T-helper 2 cell treated with Interferon-gamma antibody and Interleukin-4, amounts not matched to agents 5 μg/mL and 100 μg/mL, for 36 hours (primary cell): ENCODE results near the gene GALNT12.

Experiments used
- DNase-seq: peaks from one replicate; pipeline ENCODE4 v3.0.0; 2021; ENCODE audit warnings: low spot score
- H3K27ac Mint-ChIP-seq: one replicate; pipeline ENCODE4 v1.8.0; 2021; ENCODE audit warnings: mild to moderate bottlenecking, mixed read lengths
- H3K27me3 Mint-ChIP-seq: one replicate; pipeline ENCODE4 v1.8.0; 2021; ENCODE audit warnings: low read depth, mixed read lengths
- H3K36me3 Mint-ChIP-seq: one replicate; pipeline ENCODE4 v1.8.0; 2021; ENCODE audit warnings: low read depth, mixed read lengths
- H3K4me1 Mint-ChIP-seq: one replicate; pipeline ENCODE4 v1.8.0; 2021; ENCODE audit warnings: low read depth, mixed read lengths
- H3K4me3 Mint-ChIP-seq: one replicate; pipeline ENCODE4 v1.8.0; 2022; ENCODE audit warnings: mild to moderate bottlenecking, moderate library complexity, mixed read lengths
- H3K9me3 Mint-ChIP-seq: one replicate; pipeline ENCODE4 v1.8.0; 2021; ENCODE audit warnings: mixed read lengths

The GALNT12 gene

DNA sequence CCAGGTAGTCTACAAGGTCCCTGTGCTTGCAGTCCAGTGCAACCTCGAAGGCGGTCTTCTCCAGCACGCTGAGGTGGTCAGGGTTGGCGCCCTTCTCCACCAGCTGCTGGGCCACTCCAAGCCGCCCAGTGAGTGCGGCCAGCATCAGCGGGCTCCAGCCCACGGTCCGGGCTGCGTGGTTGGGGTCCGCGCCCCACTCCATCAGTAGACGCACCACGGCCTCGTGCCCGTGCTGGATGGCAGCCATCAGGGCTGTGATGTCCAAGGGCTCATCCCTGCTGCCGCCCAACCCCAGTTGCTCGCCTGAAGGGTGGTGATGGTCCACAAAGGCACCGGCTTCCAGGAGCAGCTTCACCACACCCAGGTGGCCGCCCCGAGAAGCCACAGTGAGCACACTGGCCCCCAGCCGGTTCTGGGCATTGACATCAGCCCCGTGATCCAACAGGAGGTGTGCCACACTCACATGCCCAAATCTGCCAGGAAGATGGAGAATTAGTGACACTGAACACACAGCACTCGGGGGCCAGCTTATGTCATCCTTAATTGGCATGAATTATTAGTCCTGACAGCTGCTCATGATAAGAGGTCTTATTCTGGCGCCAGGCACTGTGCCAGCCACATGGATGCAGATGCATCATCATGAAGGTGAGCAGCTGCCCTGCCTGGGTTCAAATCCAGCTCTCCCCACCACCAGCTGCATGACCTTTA is 17.2 kb upstream of the GALNT12 start:
- Mint-ChIP-seq H3K4me1 (peaks cover 11% of the 10 kb centered on the region), H3K36me3 (no peaks in the 10 kb centered on the region), H3K4me3 (no peak overlapping the region), H3K27ac (no peak overlapping the region), H3K27me3 (peaks cover 4% of the 10 kb centered on the region), H3K9me3 (no peaks in the 10 kb centered on the region)
- DNase-seq, result no peak

DNA sequence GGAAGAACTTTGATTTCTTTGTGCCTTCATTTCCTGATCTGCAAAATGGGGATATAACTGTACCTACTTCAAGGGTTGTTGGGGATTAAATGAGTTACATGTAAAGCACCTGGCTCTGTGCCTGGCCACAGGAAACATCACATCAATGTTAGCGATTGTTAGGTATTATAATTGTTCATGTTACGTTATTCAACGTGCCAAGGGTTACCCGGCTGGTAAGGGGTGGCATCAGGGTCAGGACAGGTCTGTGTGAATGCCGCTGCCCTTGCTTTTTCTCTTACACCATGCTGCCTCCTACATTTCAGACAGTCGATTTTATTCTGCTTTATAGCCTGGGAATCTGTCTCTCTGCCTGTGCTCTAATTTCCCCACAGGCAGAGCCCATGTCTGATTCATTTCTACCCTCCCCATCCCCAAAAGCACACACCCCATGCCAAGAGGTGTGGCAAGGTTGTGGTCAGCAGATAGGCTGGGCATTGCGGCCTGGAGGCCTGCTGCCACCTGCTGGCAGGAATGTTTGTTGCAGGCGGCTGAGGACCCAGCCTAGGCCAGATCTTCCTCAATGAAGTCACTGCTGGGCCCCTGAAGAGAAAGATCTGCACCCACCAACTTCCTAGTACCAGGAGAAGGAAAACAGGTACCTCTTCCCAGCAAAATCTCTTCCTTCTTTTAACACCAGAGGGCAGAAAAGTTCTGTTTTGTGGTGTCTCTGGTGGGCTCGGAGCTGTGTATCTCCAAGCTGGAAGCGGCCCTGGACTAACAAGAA is 16.4 kb upstream of the GALNT12 start:
- Mint-ChIP-seq H3K4me3 (no peak overlapping the region), H3K27ac (no peak overlapping the region), H3K36me3 (no peaks in the 10 kb centered on the region)

DNA sequence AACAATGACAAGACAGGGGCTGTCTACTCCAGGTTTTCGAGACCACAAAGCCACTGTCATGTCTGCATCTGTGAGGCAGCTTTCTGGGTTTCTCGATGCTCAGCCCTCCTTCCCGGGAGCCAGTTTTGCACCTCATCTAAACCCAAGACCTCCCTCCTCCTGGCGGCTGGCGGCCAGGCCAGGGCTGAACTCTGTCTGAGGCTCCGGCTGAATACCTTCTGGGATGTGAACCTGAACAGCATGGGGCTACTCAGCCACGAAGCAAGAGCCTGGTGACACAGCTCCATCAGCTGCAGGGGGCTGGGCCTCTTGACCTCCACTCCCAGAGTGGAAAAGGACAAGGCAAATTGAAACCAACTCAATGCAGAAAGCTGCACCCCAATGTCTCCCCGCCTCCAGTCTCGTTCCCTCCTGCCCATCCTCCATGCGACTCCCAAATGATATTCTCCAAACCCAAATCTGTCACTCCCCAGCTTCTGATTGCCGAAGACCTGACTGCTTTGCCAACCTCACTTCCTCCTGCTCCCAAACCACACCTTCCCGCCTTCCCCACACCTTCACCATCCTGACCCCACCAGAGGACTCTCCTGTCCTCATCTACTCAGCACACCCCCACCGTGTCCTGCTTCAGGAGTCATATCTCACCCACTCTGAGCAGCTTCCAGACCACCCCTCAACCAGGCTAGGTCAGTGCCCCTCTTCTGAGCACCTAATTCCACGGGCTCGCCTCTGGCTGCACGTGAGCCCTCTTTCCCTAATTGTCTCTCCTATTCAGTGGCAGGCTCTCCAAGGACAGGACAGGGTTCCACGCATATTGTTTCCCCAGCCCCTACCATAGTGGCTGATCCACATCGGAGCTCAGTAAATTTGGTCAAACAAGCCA is 15.6 kb upstream of the GALNT12 start:
- no peak for DNase-seq
- Mint-ChIP-seq H3K27ac (no peak overlapping the region), H3K9me3 (no peaks in the 10 kb centered on the region), H3K27me3 (peaks cover 9% of the 10 kb centered on the region), H3K4me1 (peaks cover 17% of the 10 kb centered on the region), H3K36me3 (no peaks in the 10 kb centered on the region), H3K4me3 (no peak overlapping the region)

More for the DNA sequence above, 16.4 kb upstream of the GALNT12 start:
- DNase-seq, result peak; percentile 57
- H3K9me3 Mint-ChIP-seq, result no peaks in the 10 kb centered on the region
- H3K27me3 Mint-ChIP-seq, result peaks cover 9% of the 10 kb centered on the region
- peaks cover 17% of the 10 kb centered on the region for H3K4me1 Mint-ChIP-seq

DNA sequence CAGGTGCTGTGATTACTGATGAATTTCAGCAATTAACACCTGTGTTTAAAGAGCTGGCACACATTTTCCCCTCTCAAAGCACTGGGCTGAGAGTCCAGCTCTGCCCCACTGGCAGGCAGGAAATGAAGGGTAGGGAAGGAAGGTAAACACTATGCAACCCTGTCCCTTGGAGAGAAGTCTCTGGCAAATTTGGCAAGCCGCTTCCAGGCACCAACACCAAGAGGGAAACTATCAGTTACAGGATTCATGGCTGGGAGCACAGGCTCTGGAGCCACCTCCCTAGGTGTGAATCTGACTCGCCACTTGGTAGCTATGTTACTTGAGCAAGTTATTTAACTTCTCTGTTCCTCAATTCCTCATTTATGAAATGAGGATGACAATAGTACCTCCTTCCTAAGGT is 14.4 kb upstream of the GALNT12 start:
- DNase-seq, result no peak
- H3K4me1 Mint-ChIP-seq, result peaks cover 20% of the 10 kb centered on the region
- H3K27me3 Mint-ChIP-seq, result peaks cover 15% of the 10 kb centered on the region
- H3K9me3 Mint-ChIP-seq, result peaks cover 5% of the 10 kb centered on the region
- H3K36me3 Mint-ChIP-seq, result peaks cover under 1% of the 10 kb centered on the region
- no peak overlapping the region for H3K27ac Mint-ChIP-seq
- H3K4me3 Mint-ChIP-seq, result no peak overlapping the region

DNA sequence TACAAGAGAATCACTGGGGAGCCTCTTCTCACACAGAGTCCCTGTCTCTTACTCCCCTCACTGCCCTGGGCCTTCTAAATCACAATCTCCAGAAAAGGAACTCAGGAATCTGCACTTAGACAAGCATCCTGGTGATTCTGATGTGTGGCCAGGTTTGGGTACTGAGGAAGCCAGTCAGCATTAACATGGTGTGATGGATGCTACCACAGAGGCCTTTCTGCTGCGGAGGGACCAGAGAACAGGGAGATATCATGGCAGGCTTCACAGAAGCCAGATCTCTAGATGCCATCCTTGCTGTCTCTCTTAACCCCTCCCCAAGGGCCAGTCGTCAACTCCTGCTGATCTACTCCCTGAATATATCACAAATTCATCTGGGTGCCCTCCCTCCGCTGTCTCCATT is 12.7 kb upstream of the GALNT12 start:
- Mint-ChIP-seq H3K4me3 (peak overlapping the region; percentile 53), H3K4me1 (peaks cover 20% of the 10 kb centered on the region), H3K27me3 (peaks cover 24% of the 10 kb centered on the region), H3K36me3 (peaks cover 2% of the 10 kb centered on the region), H3K9me3 (peaks cover 15% of the 10 kb centered on the region), H3K27ac (no peak overlapping the region)
- no peak for DNase-seq

DNA sequence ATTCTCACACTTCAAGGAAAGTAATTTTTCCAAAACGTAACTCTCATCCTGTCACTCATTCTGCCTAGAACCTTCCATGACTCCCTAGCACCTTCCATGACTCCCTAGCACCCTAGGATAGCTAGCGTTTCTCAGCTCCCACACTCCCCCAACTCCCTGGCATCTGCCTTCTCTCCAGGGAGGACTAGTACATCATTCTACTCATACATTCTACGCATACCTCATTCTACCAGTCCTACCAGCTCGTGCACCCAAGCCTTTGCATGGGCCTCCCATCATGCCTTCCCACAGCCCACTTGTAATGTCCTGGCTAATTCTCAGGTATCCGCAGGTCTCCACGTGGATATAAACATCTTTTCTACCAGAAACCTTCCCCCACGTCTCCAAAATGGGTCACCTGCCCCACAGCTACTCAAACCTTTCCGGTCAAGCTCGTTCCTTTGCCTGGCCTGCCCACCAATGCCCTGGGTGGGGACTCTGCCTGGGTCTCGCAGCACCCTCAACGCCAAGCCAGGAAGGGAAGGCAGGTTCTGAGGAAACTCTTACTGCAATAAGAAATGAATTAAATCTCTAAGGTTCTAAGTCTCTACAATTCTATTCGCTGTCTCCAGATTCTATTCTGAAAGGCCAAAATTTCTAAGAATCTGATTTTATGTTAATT is 12.0 kb upstream of the GALNT12 start:
- Mint-ChIP-seq H3K4me3 (peak overlapping the region; percentile 53), H3K27me3 (peaks cover 24% of the 10 kb centered on the region), H3K4me1 (peaks cover 20% of the 10 kb centered on the region), H3K27ac (no peak overlapping the region), H3K36me3 (peaks cover 2% of the 10 kb centered on the region), H3K9me3 (peaks cover 15% of the 10 kb centered on the region)
- no peak for DNase-seq

DNA sequence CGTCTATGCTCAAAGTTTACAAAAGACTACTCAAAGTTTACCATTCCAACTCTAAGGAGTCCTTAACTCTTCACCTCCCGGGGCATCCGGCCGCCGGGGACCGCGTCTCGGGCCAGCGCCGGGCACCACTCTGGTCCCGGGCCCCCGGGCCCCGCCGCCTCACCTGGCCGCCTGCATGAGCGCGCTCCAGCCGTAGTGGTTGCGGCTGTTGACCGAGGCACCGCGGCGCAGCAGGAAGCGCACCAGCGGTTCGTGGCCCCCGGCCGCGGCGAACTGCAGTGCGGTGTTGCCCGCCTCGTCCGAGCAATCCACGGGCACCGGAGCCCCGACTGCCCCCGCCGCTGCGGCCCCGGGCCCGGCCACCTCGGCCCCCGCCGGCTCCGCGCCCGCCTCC is 11.5 kb upstream of the GALNT12 start:
- H3K27me3 Mint-ChIP-seq, result peaks cover 24% of the 10 kb centered on the region
- H3K27ac Mint-ChIP-seq, result no peak overlapping the region
- H3K4me3 Mint-ChIP-seq, result peak overlapping the region; percentile 53
- peaks cover 18% of the 10 kb centered on the region for H3K4me1 Mint-ChIP-seq
- DNase-seq, result no peak
- H3K9me3 Mint-ChIP-seq, result peaks cover 15% of the 10 kb centered on the region
- H3K36me3 Mint-ChIP-seq, result peaks cover 2% of the 10 kb centered on the region

DNA sequence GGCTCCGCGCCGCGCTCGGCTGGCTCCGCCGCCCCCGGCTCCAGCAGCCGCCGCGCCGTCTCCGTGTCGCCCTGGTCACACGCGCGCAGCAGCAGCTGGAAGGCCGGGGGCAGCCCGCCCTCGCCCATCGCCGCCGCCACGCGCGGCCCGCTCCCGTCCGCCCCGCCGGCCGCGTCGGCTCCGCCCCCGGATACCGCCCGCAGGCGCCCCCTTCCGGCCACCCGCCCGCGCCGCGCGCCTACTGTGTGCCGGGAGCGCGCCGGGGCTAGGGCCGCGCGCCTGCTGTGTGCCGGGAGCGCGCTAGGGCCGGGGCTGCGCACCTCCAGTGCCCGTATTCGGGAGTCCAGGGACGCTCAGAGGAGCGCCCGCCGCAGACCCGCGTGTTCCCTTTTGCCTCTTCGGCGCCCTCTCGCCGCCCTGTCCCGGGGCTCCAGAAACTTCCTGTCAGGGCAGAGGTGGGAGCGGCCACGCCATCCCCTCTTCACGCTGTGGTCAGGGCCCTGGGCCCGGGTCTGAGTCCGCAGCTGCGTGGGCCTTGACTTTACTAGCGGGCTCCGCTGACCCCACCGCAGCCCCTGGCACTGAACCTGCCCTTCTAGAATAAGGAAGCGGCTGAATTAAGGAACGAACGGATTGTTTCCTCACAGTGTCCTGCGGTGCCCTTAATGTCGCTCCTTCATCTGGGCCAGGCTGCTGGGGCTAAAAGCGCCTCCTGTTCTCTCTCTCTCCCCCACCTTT is 10.9 kb upstream of the GALNT12 start, which contains the start of gene ANKS6:
TSS of gene ANKS6 (minus strand) at position 192 of the 738 bp plus-strand sequence. CDS start at position 128, 64 bp downstream.
- peak within 1 kb of the TSS; percentile 86 for H3K4me3 Mint-ChIP-seq
- peaks cover 15% of the 10 kb centered on the region for H3K9me3 Mint-ChIP-seq
- peak; percentile 81 for DNase-seq
- H3K27me3 Mint-ChIP-seq, result peaks cover 27% of the 10 kb centered on the region
- H3K4me1 Mint-ChIP-seq, result peaks cover 16% of the 10 kb centered on the region
- peak within 1 kb of the TSS; percentile 72 for H3K27ac Mint-ChIP-seq
- peaks cover 2% of the 10 kb centered on the region for H3K36me3 Mint-ChIP-seq

DNA sequence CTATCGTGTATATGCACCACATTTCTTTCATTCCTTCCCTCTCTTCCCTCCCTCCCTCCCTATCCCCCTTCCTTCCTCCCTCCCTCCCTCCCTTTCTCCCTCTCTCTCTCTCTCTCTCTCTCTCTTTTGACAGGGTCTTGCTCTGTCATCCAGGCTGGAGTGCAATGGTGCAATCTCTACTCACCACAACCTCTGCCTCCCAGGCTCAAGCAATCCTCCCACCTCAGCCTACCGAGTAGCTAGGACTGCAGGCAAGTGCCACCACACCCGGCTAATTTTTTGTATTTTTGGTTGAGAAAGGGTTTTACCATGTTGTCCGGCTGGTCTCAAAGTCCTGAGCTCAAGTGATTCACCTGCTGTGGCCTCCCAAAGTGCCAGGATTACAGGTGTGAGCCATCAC is 10.0 kb upstream of the GALNT12 start:
- H3K4me3 Mint-ChIP-seq, result peak overlapping the region; percentile 54
- peaks cover 15% of the 10 kb centered on the region for H3K9me3 Mint-ChIP-seq
- no peak for DNase-seq
- H3K27me3 Mint-ChIP-seq, result peaks cover 34% of the 10 kb centered on the region
- H3K36me3 Mint-ChIP-seq, result peaks cover 2% of the 10 kb centered on the region
- H3K4me1 Mint-ChIP-seq, result peaks cover 13% of the 10 kb centered on the region
- peak overlapping the region; percentile 62 for H3K27ac Mint-ChIP-seq

DNA sequence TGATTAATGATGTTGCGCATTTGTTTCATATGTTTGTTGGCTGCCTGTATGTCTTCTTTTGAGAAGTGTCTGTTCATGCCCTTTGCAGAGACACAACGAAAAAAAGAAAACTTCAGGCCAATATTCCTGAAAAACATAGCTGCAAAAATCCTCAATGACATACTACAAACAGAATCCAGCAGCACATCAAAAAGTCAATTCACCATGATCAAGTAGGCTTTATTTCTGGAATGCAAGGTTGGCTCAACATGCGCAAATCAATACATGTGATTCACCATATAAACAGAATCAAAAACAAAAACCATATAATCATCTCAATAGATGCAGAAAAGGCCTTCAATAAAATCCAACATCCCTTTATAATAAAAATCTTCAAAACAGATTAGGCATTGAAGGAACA is 9.2 kb upstream of the GALNT12 start:
- Mint-ChIP-seq H3K4me1 (peaks cover 13% of the 10 kb centered on the region), H3K9me3 (peaks cover 15% of the 10 kb centered on the region), H3K27ac (no peak overlapping the region), H3K27me3 (peaks cover 36% of the 10 kb centered on the region), H3K36me3 (peaks cover 2% of the 10 kb centered on the region), H3K4me3 (no peak overlapping the region)
- DNase-seq, result no peak

DNA sequence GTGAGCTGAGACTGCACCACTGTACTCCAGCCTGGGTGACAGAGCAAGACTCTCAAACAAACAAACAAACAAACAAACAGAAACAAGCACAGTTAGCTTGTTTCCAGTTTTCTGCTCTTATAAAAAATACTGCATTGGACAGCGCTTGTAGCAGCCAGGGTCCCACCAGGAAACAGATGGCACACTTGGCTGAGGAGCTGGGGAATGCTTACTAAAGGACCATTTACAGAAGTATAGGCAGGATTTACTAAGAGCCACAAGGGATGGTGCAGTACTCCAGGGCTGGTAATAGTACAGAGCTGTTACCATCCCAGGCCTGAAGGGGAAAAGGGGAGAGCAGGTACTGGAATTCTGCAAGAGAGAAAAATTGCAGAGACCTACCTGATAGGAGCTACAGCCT is 5.9 kb upstream of the GALNT12 start:
- Mint-ChIP-seq H3K4me1 (peaks cover 7% of the 10 kb centered on the region), H3K4me3 (no peak overlapping the region), H3K27me3 (peaks cover 56% of the 10 kb centered on the region), H3K9me3 (peaks cover 15% of the 10 kb centered on the region), H3K36me3 (peaks cover 2% of the 10 kb centered on the region), H3K27ac (no peak overlapping the region)
- DNase-seq, result no peak

DNA sequence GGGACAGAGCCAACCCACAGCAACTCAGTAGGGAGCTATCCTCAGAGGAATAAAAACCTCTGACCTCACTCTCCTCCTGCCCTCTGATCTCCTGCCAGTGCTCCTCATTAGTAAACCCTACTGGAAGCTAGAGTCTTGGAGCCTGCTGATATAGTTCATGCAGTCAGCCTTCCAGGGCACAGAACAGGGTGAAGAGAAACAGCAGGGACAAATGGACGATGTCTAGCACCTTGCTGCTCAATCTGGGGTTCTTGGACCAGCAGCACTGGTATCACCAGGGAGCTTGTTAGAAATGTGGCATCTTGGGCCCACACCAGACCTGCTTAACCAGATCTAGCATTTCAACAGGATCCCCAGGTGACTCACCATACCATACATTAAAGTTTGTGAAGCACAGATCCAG is 5.5 kb upstream of the GALNT12 start:
- H3K27me3 Mint-ChIP-seq, result peaks cover 60% of the 10 kb centered on the region
- no peak overlapping the region for H3K4me3 Mint-ChIP-seq
- peaks cover 15% of the 10 kb centered on the region for H3K9me3 Mint-ChIP-seq
- DNase-seq, result no peak
- H3K36me3 Mint-ChIP-seq, result peaks cover 2% of the 10 kb centered on the region
- no peak overlapping the region for H3K27ac Mint-ChIP-seq
- H3K4me1 Mint-ChIP-seq, result peaks cover 6% of the 10 kb centered on the region

DNA sequence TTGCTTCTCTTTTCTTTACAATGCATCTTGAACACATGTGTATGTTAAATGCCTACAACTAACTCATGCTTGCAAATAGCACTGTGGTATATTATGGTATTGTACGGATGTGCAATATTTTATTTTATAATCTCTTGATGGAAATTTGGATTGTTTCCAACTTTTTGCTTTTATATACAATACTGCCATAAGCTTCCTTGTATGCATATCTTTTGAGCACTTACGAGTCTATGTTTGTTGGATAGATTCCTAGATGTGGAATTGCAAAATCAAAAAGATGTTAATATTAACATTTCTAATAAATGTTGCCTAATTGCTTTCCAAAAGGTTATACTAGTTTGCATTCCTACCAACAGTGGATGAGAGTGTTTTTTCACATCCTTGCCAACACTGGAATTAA is 3.4 kb upstream of the GALNT12 start:
- H3K27me3 Mint-ChIP-seq, result peaks cover 59% of the 10 kb centered on the region
- no peak overlapping the region for H3K27ac Mint-ChIP-seq
- peaks cover 15% of the 10 kb centered on the region for H3K4me1 Mint-ChIP-seq
- H3K4me3 Mint-ChIP-seq, result no peak overlapping the region
- DNase-seq, result no peak
- H3K9me3 Mint-ChIP-seq, result no peaks in the 10 kb centered on the region
- no peaks in the 10 kb centered on the region for H3K36me3 Mint-ChIP-seq
